Gastroesophageal sphincter (tissue), 4 donors: ENCODE results near the gene THSD7A. TPM values are rescaled to one million over a fixed set of nuclear protein-coding genes. Genes with fewer than 3 reads are reported as not detected.

ENCODE experiments used
- ATAC-seq: fragments of 150-250 bp; one replicate; pipeline ENCODE4 v1.9.1; 2016; ENCODE audit warnings: mild to moderate bottlenecking, moderate library complexity
- H3K27ac ChIP-seq, 4 donors: fragments of 200-600 bp; sonication (generic) in 3 of 4; 1 replicate in 3 of 4; 2 replicates in 1 of 4; pipeline ENCODE4 v1.5.1; 2016 to 2019
- H3K27me3 ChIP-seq: fragments of 200-600 bp; sonication (generic); one replicate; pipeline ENCODE4 v1.5.1; 2019
- H3K36me3 ChIP-seq, 2 donors: fragments of 200-600 bp; sonication (generic); one replicate each; pipeline ENCODE4 v1.5.1; 2019; ENCODE audit warnings: control low read depth in 1 of 2
- H3K4me1 ChIP-seq, 3 donors: fragments of 200-600 bp; sonication (generic); 1 replicate in 2 of 3; 2 replicates in 1 of 3; pipeline ENCODE4 v1.5.1; 2016 to 2019; ENCODE audit warnings: control low read depth in 2 of 3
- H3K4me3 ChIP-seq, 2 donors: fragments of 200-600 bp; sonication (generic); one replicate each; pipeline ENCODE4 v1.5.1; 2019; ENCODE audit warnings: mild to moderate bottlenecking in 1 of 2, moderate library complexity in 1 of 2
- H3K9me3 ChIP-seq, 3 donors: fragments of 200-600 bp; sonication (generic); one replicate each; pipeline ENCODE4 v1.5.1; 2017 to 2019; ENCODE audit warnings: control low read depth in 2 of 3
- EP300 ChIP-seq: sonication (generic); formaldehyde crosslinking; IDR thresholded peaks from one replicate; pipeline ENCODE4 v1.6.1; 2017; ENCODE audit warnings: antibody characterized with exemption, mild to moderate bottlenecking
- POLR2A ChIP-seq, 2 donors: fragments of 450-650 bp; IDR thresholded peaks; one replicate each; pipeline ENCODE4 v1.6.1; 2017; ENCODE audit warnings: antibody characterized with exemption in 2 of 2, mild to moderate bottlenecking in 2 of 2, moderate library complexity in 1 of 2
- POLR2AphosphoS5 ChIP-seq: sonication (generic); formaldehyde crosslinking; IDR thresholded peaks from one replicate; pipeline ENCODE4 v1.6.1; 2017; ENCODE audit warnings: antibody characterized with exemption
- WGBS, 2 donors: methylation state at CpG; one replicate each; pipeline ENCODE4 v1.1.5; 2018; ENCODE audit warnings: low coverage in 1 of 2; 5-methylcytosine and 5-hydroxymethylcytosine counted together
- total RNA-seq, 4 donors: library from RNA; depleted of rRNA; stranded (reverse); fragments of >200 nt; gene quantifications; one replicate each; pipeline ENCODE4 v1.1.0, GENCODE V29; 2016
- TF ChIP-seq, protein P1 (sequence below), 4 experiments: fragments of 200-600 bp in 2 of 4; fragments of 450-650 bp in 2 of 4; sonication (generic) in 1 of 4; IDR thresholded peaks; one replicate each; pipeline ENCODE4 v1.5.1; 2017 to 2019; ENCODE audit warnings: antibody characterized with exemption in 4 of 4, mild to moderate bottlenecking in 2 of 4, moderate library complexity in 2 of 4

The THSD7A gene
- total RNA-seq, 4 donors from 2014 or later: 2.9 to 6.2 (median 3.9) TPM

DNA sequence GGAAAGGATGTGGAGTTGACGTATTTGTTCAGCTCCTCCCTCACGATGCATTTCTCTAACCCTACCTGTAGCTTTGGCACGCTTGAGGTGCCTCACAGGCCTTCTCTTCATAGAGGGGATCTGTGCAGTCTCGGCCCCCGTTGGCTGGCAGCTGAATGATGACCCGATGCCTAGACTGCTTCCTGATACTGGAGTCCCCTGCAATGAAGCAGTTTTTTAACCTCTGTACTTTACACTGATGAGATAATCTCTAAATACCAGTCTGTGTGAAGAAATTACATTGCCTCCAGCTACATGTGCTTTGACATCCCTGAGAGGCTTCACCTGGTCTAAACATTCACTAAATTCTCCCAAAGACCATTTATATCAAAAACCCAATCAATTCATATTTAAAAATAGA is 370.1 kb downstream of the THSD7A start:
- TF ChIP-seq POLR2A (IDR thresholded peaks at IDR 0.05) (no peak), EP300 (no peak), POLR2AphosphoS5 (no peak)
- TF ChIP-seq, protein P1, sequence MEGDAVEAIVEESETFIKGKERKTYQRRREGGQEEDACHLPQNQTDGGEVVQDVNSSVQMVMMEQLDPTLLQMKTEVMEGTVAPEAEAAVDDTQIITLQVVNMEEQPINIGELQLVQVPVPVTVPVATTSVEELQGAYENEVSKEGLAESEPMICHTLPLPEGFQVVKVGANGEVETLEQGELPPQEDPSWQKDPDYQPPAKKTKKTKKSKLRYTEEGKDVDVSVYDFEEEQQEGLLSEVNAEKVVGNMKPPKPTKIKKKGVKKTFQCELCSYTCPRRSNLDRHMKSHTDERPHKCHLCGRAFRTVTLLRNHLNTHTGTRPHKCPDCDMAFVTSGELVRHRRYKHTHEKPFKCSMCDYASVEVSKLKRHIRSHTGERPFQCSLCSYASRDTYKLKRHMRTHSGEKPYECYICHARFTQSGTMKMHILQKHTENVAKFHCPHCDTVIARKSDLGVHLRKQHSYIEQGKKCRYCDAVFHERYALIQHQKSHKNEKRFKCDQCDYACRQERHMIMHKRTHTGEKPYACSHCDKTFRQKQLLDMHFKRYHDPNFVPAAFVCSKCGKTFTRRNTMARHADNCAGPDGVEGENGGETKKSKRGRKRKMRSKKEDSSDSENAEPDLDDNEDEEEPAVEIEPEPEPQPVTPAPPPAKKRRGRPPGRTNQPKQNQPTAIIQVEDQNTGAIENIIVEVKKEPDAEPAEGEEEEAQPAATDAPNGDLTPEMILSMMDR (IDR thresholded peaks at IDR 0.05): no peak
- no peak overlapping the region for H3K27ac ChIP-seq
- WGBS, 2 donors: 87 to 90% methylated on average over 3 to 4 of the region's 6 CpGs
- H3K27me3 ChIP-seq: no peaks in the 10 kb centered on the region
- ATAC-seq: no peak
- no peaks in the 10 kb centered on the region for H3K36me3 ChIP-seq
- no peak overlapping the region for H3K4me3 ChIP-seq
- H3K9me3 ChIP-seq: no peaks in the 10 kb centered on the region
- peaks cover 0 to 10% (median 0%) of the 10 kb centered on the region in 3 donors for H3K4me1 ChIP-seq

DNA sequence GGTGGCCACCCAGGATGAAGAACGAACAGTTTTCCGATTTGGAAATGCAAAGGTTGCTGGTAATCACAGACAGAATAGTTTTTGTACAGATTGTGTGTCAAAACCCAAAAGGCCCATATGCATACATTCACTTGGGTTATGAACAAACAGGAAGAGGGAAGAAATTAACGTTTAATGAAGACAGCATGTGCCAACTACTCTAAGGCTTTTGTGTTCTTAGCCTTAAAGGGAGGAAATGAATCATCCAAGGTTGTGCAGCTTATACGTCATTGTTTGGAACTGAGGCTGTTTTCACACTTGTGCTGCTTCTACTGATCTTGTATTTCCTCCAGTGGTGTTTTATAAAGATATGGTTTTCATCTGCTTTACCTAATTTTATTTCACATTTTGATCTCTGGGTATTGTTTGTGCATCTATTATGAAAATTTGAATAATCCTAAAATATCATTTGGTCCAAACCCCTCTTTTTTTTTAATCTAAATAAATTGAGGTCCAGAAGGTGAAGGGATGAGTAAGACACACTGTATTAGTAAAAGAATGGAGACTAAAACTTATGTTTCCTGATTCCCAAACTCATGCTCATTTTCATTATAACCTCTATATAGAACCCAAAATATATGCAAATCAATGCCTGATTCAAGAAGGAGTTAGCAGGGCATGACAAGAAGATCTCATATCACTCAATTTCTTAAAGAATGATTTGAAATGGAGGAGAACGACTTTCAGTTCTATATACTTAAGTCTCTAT is 373.1 kb downstream of the THSD7A start:
- Histone ChIP-seq H3K27ac (peak overlapping the region in 2 of 4 donors; percentile 28 to 40), H3K9me3 (no peaks in the 10 kb centered on the region), H3K4me3 (no peak overlapping the region), H3K4me1 (peaks cover 0 to 23% (median 0%) of the 10 kb centered on the region in 3 donors), H3K27me3 (no peaks in the 10 kb centered on the region), H3K36me3 (no peaks in the 10 kb centered on the region)
- WGBS, 2 donors: 57% methylated on average over 5 of the region's 5 CpGs
- ATAC-seq: peak; percentile 73
- TF ChIP-seq POLR2AphosphoS5 (peak; percentile 9), EP300 (no peak), POLR2A (IDR thresholded peaks at IDR 0.05) (no peak)
- TF ChIP-seq, protein P1 (IDR thresholded peaks at IDR 0.05): no peak

DNA sequence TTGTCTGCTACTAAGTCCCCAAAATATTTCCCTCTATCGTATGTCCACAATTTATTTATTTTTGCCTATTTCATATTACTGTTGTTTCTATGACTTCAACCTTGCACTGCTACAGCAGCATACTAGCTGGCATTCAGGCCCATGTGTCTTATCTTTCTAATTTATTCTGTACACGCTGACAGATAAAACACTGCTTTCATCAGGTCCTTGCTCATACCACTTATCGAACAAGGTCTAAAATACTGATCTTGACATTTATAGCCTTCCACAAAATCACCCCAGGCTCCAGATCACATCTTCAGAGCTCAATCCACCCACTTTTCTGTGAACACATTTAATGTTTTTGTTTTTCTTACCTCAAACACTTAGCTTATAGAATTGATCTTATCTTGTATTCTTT is 374.6 kb downstream of the THSD7A start:
- no peak for ATAC-seq
- Histone ChIP-seq H3K4me1 (peaks cover 0 to 23% (median 0%) of the 10 kb centered on the region in 3 donors), H3K9me3 (no peaks in the 10 kb centered on the region), H3K36me3 (no peaks in the 10 kb centered on the region), H3K27me3 (no peaks in the 10 kb centered on the region), H3K4me3 (no peak overlapping the region), H3K27ac (no peak overlapping the region)
- TF ChIP-seq POLR2AphosphoS5 (no peak), EP300 (no peak), POLR2A (IDR thresholded peaks at IDR 0.05) (no peak)
- TF ChIP-seq, protein P1 (IDR thresholded peaks at IDR 0.05): no peak
- 49 to 52% methylated on average over 3 of the region's 3 CpGs for WGBS, 2 donors

DNA sequence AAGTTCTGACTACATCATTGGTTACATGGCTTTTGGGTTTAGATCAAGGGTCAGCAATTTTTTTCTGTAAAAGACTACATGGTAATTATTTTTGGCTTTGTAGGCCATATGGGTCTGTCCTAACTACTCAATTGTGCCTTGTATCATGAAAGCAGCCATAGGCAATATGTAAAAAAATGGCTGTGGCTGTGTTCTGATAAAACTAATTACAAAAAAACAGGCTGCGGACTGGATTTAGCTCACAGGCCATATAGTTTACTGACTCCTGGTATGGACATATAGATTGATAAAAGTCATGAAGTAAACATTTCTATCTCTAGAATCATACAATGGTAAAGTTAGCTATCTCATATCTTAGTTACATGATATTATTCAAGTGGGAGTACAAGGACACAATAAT is 375.4 kb downstream of the THSD7A start:
- no peak overlapping the region for H3K27ac ChIP-seq
- no peaks in the 10 kb centered on the region for H3K36me3 ChIP-seq
- TF ChIP-seq POLR2AphosphoS5: no peak
- no peak for TF ChIP-seq EP300
- TF ChIP-seq, protein P1 (IDR thresholded peaks at IDR 0.05): no peak
- TF ChIP-seq POLR2A (IDR thresholded peaks at IDR 0.05): no peak
- H3K9me3 ChIP-seq: no peaks in the 10 kb centered on the region
- no peak for ATAC-seq
- H3K4me1 ChIP-seq: peaks cover 0 to 23% (median 0%) of the 10 kb centered on the region in 3 donors
- no peaks in the 10 kb centered on the region for H3K27me3 ChIP-seq
- H3K4me3 ChIP-seq: no peak overlapping the region
- 100% methylated on average over 1 of the region's 1 CpG for WGBS, 2 donors

DNA sequence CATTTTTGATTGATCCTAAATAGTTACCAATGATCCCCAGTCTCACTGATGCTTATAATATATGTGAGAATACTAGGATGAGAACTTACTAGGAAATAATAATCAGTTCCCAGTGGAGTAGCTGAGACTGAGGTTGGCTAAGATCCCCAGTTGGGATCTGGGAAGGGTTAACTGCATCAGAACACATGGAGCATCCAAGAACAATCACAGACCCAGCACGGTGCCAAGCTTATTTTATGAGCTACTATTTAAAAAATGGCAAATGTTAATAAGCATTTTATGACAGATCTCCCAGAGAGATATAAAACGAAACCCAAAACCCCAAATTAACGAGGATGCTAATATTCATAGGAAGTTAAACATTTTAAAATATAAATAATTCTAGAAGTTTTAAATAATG is 379.5 kb downstream of the THSD7A start:
- H3K4me3 ChIP-seq: no peak overlapping the region
- TF ChIP-seq EP300: no peak
- TF ChIP-seq, protein P1 (IDR thresholded peaks at IDR 0.05): no peak
- TF ChIP-seq POLR2A (IDR thresholded peaks at IDR 0.05): no peak
- no peak for TF ChIP-seq POLR2AphosphoS5
- no peak overlapping the region for H3K27ac ChIP-seq
- 65 to 67% methylated on average over 3 of the region's 3 CpGs for WGBS, 2 donors
- ATAC-seq: no peak
- H3K4me1 ChIP-seq: peaks cover 0 to 19% (median 0%) of the 10 kb centered on the region in 3 donors
- no peaks in the 10 kb centered on the region for H3K36me3 ChIP-seq
- no peaks in the 10 kb centered on the region for H3K9me3 ChIP-seq
- no peaks in the 10 kb centered on the region for H3K27me3 ChIP-seq
